Retina (tissue), 1 donor: Measurements from ENCODE around the gene MTMR2.

Source experiments
- DNase-seq: peaks from one replicate; pipeline ENCODE4 v3.0.0-alpha.2; 2016

Gene MTMR2

DNA sequence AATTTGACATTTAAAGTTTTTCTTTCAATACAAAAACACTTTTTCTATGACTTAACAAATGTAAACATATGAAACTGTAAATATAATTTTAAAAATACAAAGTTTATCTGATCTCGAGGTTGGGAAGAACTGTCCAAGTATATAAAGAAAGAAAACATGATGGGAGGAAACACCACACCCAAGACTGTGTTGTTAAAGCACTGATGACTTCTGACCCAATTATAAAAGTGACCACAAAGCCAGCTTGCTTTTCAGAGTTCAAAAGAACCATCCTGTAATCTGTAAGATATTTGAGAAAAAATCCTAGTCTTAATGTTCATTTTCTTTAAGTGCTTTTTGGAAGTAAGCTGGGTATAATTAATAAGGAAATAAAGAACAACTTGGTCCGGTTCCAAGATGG, 118.0 kb downstream of the MTMR2 start:
- DNase-seq = no peak

DNA sequence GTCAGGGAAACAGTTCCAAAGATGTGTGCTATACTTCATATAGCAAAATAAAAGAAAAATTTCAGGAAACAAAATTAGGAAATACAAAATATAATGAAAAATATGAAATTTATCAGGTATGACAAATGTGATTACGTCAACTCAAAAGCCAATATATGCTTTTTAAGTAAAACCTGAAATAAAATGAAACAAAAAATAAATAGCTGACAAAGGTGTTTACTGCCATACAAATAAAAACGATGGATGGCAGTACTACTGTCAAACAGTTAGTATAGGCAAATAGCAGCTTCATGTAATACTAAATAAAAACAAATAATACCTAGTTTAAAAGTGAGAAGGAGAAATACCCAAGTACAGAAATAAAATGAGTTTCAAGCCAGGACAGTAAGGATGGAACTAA, 119.9 kb downstream of the MTMR2 start:
- no peak for DNase-seq

DNA sequence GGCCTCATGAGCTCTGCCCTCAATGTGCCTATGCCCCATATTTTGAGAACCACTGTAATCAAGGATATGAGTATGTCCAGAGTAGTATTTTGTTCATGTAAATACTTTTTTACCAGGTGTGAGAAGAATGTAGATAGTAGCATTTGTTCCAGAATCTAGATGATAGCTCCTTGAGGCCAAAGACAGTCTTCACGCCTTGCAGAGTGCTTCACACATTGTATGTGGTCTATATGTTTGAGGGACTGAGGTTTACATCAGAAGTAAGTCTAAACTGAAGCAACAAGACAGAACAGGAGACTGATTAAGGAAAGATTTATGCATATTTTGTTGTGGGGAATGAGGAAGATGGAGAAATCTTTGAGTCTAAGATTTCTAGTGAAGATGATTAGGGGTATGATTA, 121.1 kb downstream of the MTMR2 start:
- no peak for DNase-seq

DNA sequence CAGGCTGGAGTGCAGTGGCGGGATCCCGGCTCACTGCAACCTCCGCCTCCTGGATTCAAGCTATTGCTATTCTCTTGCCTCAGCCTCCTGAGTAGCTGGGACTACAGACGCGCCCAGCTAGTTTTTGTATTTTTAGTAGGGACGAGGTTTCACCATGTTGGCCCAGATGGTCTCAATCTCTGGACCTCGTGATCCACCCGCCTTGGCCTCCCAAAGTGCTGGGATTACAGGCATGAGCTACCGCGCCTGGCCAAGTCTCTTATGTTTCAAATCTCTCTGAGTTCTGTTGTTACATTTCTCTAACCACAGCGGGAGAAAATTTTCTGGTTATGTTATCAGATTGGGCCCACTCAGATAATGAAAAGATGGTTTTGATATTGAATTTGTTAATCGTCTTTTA, 123.5 kb downstream of the MTMR2 start:
- no peak for DNase-seq

DNA sequence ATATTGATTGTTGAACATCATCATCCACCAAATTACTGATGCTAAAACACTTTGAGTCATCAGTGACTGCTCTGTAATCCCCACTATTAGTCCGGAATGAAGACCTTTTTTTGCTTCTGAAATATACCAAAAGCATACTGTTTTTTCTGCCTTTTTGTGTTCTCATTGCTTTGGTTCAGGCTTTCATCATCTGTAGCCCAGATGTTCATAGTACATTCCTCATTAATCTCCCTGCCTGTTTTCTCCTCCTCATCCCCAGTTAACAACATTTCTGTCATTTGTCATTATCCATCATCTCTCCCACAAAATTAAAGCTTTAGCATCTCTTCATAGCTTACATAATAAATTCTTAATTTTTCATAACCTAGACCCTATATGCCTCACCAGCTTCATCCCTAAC, 124.4 kb downstream of the MTMR2 start:
- DNase-seq = no peak

DNA sequence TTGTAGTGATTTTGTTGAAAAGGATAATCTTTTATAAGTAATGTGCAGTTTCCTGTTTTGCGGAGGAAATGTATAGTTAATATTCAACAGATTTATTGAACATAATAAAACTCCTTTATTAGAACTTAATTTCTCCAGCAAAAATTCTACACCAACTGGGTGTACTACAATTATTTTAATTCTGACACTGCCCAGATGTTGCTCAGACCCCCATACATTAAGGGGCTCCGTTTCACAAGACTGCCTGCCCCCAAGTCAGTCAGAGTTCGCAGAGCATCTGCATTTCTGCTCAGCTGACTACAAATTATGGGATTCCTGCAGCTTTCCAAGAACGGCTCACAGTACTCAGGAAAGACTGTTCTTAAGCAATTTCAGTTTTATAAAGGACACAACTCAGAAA, 127.4 kb downstream of the MTMR2 start:
- no peak for DNase-seq

DNA sequence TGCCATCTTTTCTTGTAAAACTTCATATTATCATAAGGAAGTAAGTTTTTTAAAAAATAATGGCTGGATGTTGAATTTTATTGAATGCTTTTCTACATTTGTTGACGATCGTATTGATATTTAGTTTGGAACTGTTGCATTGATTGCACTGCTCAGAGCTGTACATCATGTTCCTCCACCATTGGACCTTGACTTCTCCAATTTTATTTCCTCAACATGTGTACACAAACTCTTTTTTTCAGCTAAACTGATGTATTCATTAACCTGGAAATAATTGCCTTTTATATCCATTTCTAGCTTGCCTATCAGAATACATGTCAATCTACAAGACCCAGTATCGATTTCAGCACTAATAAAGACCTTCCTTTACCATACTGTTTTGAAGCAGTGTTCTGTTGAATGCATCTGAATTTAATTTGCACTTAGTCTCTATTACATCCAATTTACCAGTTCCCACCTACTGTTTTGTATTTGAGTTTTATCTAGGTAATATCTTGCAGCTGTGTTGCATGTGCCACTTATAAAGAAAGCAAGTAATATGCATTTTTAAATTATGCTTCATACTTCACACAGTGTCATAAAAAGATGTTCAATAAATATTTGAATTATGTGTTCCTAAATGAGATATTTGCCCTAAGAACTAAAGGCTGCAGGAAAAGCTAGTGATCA, 128.1 kb downstream of the MTMR2 start:
- DNase-seq = no peak

DNA sequence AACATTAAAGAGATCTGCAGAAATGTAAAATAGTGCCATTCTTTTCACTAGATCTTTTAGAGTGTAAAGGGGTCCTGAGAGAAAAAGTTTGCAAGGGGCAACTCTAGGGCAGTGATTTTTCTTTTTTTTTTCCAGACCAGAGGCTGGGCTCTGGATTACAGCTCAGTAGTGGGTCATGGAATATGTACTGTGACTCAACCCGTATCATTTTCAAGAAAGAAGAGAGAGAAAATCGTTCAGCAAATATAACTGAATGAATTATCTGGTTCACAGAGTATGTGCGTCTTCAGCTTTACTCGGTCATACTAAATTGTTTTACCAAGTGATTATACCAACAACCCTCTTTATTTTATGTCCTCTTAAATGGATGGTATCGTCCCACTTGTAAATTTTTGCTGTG, 129.8 kb downstream of the MTMR2 start:
- no peak for DNase-seq

DNA sequence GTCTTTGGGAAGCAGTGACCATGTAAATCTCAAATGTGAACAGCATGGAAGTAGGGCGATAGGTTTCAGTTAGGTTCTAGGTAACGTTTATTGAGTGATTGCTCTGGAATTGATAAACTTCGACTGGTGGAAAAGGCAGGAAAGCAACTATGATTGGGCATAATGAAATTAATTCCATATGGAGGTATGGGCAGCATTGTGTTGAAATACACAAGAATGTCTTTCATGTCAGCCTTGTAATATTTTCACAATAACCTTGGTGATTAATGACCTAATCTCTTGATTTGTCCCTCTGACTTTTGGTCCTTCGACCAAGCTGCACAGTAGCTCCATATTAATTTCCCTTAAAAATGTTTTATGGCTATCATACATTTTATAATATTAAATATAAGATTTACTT, 130.8 kb downstream of the MTMR2 start:
- DNase-seq = no peak

DNA sequence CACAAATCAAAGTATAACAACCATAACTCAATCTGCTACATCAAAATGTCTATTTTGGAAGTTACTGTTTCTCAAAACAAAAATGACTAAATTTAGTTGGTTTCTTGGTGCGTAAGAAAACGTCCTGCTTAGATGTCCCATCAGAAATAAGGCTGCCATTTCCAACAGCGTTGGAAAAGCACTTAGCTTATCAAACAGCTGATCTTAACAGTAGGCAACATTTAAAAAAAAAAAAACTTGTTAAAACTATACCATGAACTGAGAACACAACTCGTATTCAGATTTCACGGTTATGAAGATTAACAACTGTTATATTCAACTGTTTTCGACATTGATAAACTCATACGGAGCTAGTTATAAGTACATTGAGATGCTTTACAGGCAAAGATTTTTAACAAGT, 131.2 kb downstream of the MTMR2 start:
- DNase-seq = no peak

DNA sequence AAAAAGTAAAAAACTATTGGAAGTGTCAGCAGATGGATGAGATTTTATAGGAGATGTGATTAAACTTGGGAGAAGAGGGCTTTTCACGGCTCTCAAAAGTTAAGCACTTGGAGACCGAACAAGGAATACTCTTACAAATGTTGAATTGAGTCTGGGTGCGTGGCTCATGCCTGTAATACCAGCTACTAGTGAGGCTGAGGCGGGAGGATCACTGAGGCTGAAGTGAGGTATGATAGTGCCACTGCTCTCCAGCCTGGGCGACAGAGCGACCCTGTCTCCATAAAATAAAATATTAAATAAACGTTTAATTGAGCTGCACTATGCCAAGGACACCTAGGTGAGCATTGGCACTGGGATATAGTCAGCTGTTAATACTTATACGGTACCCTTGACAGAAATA, 131.7 kb downstream of the MTMR2 start:
- DNase-seq = no peak

DNA sequence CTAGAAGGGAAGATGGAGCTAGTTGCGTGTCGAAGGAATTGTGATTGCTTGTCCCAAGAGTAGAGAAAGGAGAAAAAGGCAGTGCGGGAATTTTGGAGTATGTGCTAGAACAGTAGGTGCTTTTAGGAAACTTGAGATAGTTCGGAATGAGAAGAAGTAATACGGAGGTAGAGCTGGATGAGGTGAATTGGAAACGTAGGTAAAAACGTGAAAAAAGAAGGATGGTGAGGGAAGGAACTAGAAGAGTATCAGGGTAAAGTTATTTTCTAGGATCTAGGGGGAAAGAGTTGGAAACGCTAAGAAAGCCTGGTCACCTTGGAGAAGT, 132.2 kb downstream of the MTMR2 start:
- DNase-seq = no peak

DNA sequence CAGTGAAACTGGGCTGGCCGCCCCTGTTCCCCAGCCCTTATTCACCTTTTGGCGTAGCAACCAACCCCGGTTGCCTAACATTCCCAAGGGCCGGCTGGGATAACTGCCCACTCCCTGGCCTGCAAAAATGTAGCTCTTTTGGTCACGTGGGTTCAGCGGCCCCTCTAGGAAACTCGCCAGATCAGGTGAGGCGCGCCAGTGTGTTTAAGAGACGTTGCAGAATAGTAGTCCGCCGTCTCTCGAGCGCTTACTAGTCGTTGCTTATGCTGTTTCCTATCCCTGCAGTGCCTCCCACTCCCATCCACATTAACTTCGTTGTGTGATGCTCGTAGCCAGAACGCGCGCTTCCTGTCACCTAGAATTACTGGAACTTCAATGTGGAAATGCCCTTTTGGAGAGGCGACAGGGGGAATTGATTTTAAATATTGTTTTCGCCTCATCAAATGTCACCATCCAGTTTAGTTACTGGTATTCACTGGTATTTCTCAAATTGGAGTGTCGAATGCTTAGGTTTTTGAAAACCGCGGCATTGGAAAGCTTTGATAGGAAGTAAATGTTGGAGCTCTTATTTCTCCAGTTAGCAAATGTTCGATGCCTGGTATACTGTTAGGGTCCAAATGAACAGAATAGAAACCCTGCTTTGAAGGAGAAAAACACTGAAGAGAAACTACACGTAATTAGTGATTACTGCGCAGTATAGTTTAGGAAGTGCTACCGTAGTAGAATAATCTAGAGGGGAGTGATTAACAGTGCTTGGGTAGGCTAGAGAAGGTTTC, 132.8 kb downstream of the MTMR2 start:
- DNase-seq = no peak

DNA sequence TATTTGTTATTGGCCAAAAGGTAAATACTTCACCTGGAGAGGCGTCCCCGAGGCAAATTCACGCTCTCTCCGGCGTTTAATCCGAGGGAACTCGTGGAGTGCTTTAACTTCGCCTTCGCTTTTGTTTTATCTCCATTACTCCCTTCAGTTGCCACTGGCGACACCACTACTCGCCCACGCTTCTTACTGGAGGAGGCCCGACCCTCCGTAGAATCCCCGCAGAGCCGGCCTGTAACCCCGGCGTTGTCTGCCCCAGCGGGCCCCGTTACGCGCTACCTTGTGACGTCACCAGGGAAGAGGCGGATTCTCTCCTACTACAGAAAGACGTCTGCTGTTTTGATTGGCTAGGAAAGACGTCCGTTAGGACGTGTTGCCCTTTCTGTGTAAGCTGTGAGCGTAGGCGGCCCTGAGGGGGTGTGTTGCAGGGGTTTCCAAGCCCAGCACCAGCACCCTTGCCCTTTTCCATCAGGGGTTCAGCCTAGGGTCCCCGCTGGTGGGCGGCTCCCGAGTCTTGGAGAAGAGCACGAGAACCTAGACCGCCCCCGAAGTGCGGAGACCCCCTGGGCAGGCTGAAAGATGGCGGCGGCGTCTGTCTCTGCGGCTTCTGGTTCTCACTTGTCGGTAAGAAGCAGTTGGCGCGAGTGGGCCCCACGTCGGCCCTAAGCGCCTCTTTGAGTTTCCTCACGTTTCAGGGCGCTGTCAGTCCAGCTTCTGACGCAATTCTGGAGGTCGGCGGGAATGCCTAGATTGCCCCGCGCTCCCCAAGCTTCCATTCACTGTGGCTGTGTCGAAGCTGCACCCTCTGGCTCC, 133.6 kb downstream of the MTMR2 start, which contains the start of gene CEP57:
Gene CEP57 (plus strand): TSS at position 376 of the 810 bp plus-strand sequence. CDS start 201 bp downstream, at position 577.
- peak; percentile 98 for DNase-seq

DNA sequence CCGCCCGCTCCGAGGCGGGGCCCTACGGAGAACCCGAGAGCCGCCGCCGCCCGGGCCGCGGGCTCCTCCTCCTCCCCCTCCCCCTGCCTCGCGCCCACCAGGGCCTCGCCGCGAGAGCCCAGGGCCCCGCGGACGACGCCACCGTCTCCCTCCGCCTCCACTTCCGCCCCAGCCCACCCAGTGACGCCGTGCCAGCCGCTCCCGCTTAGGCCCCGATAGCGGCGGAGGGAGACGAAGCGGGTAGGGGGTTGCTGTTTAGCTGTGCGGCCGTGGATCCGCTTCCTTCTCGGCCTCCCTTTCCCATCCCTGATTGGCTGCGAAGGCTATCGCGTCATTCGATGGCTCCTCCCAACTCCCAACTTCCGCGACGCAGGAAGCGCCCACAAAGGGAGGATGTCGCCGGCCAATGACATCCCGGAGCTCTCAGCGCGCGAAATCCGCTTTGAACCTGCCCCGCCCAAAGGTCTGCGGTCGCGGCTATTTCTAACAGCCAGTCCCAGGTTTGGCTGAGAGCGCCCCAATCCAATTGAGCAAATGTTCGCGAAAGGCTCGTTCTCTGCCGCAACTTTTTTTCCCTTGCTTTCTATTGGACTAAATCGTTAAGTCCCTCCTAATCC, 134.3 kb downstream of the MTMR2 start, which contains the start of gene FAM76B:
Gene FAM76B (minus strand): TSS at position 277 of the 617 bp plus-strand sequence. CDS start 304 bp downstream, outside the sequence.
- peak; percentile 99 for DNase-seq

DNA sequence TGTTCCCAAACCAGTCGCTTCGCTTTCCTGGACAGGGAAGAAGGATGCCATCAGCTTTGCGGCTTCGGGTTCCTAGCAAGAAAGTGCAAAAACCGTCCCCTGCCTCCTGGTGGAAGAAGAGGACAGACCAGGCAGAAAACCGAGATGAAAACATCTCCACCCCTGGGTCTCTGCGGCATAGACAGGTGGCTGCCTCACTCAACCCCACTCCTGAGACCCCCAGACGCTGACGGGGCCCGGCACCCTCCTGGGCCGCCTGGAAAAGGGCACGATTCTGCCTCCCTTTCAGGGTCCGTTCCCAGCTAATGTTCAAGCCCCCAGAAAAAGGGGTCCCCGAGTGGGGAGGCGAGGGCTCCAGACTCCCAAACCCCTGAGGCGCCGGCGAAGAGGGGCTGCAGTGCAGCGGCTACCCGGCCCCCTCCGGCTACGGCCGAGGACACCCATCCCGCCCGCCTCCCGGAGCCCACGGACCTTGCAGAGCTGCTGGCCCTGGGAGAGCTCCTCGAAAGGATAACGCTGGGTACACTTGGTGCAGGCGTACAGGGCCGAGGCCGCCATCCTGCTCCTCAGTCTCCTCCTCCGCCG, 134.9 kb downstream of the MTMR2 start:
- DNase-seq = no peak
